H1 (cell line): Measurements from ENCODE around the gene FAM83C. TPM values are rescaled to one million over a fixed set of nuclear protein-coding genes. Genes with fewer than 3 reads are reported as not detected.

Source experiments
- CTCF ChIA-PET: fragments of 300-600 bp; sonication (Branson Sonifier 250); formaldehyde crosslinking; loops from one replicate; lab custom pipeline; 2021; ENCODE audit not compliant: partially characterized antibody; lab: Charles Lee
- POLR2A ChIA-PET: fragments of 300-600 bp; sonication (Branson Sonifier 250); formaldehyde crosslinking; loops from one replicate; lab custom pipeline; 2021; ENCODE audit warnings: inconsistent platforms; ENCODE audit not compliant: partially characterized antibody; lab: Charles Lee
- DNase-seq, 2 experiments: peaks; one replicate each; pipeline versions ENCODE4 v3.0.0 to v3.0.0-alpha.2; 2010 to 2022; ENCODE audit warnings: low spot score in 2 of 2, low read depth in 1 of 2, mixed read lengths in 1 of 2
- FAIRE-seq: peaks from 2 replicates; lab custom pipeline; 2011; peaks lifted over from hg19 to GRCh38; lab: Jason Lieb, UNC
- H2AFZ ChIP-seq: 2 replicates; pipeline ENCODE4 v1.8.1; 2012; ENCODE audit warnings: low read length, inconsistent platforms
- H2AK5ac ChIP-seq: 2 replicates; pipeline ENCODE4 v1.6.1; 2013; ENCODE audit warnings: low read depth, low read length
- H2BK120ac ChIP-seq: replicated peaks from 2 replicates; pipeline ENCODE3; 2013; ENCODE audit warnings: low read depth, low read length, inconsistent platforms
- H2BK12ac ChIP-seq: 2 replicates; pipeline ENCODE4 v1.6.1; 2013; ENCODE audit warnings: low read depth, low read length
- H2BK15ac ChIP-seq: 2 replicates; pipeline ENCODE4 v1.6.1; 2013; ENCODE audit warnings: low read length
- H2BK20ac ChIP-seq: 2 replicates; pipeline ENCODE4 v1.6.1; 2013; ENCODE audit warnings: low read length
- H2BK5ac ChIP-seq: 2 replicates; pipeline ENCODE4 v1.6.1; 2013; ENCODE audit warnings: low read depth, low read length
- H3K14ac ChIP-seq: 2 replicates; pipeline ENCODE4 v1.6.1; 2013; ENCODE audit warnings: inconsistent platforms; ENCODE audit not compliant: insufficient read length
- H3K18ac ChIP-seq: 2 replicates; pipeline ENCODE4 v1.6.1; 2013; ENCODE audit warnings: low read length; ENCODE audit errors: extremely low read depth
- H3K23ac ChIP-seq: 2 replicates; pipeline ENCODE4 v1.6.1; 2013; ENCODE audit warnings: inconsistent platforms; ENCODE audit not compliant: insufficient read length
- H3K23me2 ChIP-seq: 2 replicates; pipeline ENCODE4 v1.6.1; 2013; ENCODE audit warnings: low read depth, low read length
- H3K27ac ChIP-seq: 2 replicates; pipeline ENCODE4 v1.6.1; 2011; ENCODE audit warnings: low read depth, low read length, inconsistent platforms
- H3K27me3 ChIP-seq, 4 experiments: replicated peaks in 1 of 4; 1 replicate in 1 of 4; 2 replicates in 3 of 4; pipeline versions ENCODE4 v1.6.1 to v1.8.1; 2011 to 2013; ENCODE audit warnings: low read length in 3 of 4, mild to moderate bottlenecking in 3 of 4, inconsistent platforms in 2 of 4, mixed read lengths in 2 of 4, moderate library complexity in 1 of 4; ENCODE audit not compliant: control insufficient read depth in 3 of 4, insufficient read depth in 3 of 4; ENCODE audit errors: extremely low read depth in 1 of 4
- H3K36me3 ChIP-seq, 4 experiments: 2 replicates each; pipeline versions ENCODE4 v1.6.1 to v1.8.1; 2011 to 2013; ENCODE audit warnings: mild to moderate bottlenecking in 4 of 4, low read length in 3 of 4, moderate library complexity in 2 of 4, control low read depth in 1 of 4, inconsistent platforms in 1 of 4; ENCODE audit not compliant: insufficient read depth in 4 of 4, control insufficient read depth in 2 of 4
- H3K4ac ChIP-seq: replicated peaks from 2 replicates; pipeline ENCODE3; 2013; ENCODE audit warnings: low read length, low read depth, mixed read lengths, inconsistent platforms; ENCODE audit not compliant: insufficient read length
- H3K4me1 ChIP-seq, 4 experiments: replicated peaks in 1 of 4; 1 replicate in 1 of 4; 2 replicates in 3 of 4; pipeline versions ENCODE4 v1.6.1 to v1.8.1; 2011 to 2013; ENCODE audit warnings: low read length in 3 of 4, inconsistent platforms in 2 of 4, mixed read lengths in 1 of 4; ENCODE audit not compliant: insufficient read depth in 4 of 4, control insufficient read depth in 3 of 4
- H3K4me2 ChIP-seq, 2 experiments: 2 replicates each; pipeline versions ENCODE4 v1.6.1 to v1.8.1; 2011 to 2013; ENCODE audit warnings: low read depth in 2 of 2, low read length in 2 of 2, control low read depth in 1 of 2, inconsistent platforms in 1 of 2, mild to moderate bottlenecking in 1 of 2; ENCODE audit not compliant: insufficient read depth in 1 of 2
- H3K4me3 ChIP-seq, 4 experiments: fragments of 200-600, 300-600 bp in 1 of 4; sonication (generic), shearing (Covaris generic), sonication (Bioruptor Twin) in 1 of 4; 2 replicates each; pipeline versions ENCODE4 v1.5.1 to v1.8.1; 2011 to 2016; ENCODE audit warnings: low read length in 4 of 4, low read depth in 3 of 4, control low read depth in 2 of 4, inconsistent platforms in 2 of 4, mild to moderate bottlenecking in 2 of 4, mixed read lengths in 1 of 4, moderate library complexity in 1 of 4; ENCODE audit not compliant: insufficient read depth in 2 of 4; ENCODE audit errors: extremely low read depth in 1 of 4
- H3K56ac ChIP-seq: replicated peaks from 2 replicates; pipeline ENCODE3; 2013; ENCODE audit warnings: low read depth, mild to moderate bottlenecking, mixed read lengths, low read length, inconsistent platforms; ENCODE audit not compliant: insufficient read length
- H3K79me1 ChIP-seq: 2 replicates; pipeline ENCODE4 v1.6.1; 2013; ENCODE audit warnings: low read depth, low read length, control low read depth
- H3K79me2 ChIP-seq, 2 experiments: 2 replicates each; pipeline versions ENCODE4 v1.6.1 to v1.8.1; 2012 to 2013; ENCODE audit warnings: low read length in 2 of 2, mild to moderate bottlenecking in 2 of 2, inconsistent platforms in 1 of 2; ENCODE audit not compliant: insufficient read depth in 2 of 2, control insufficient read depth in 1 of 2
- H3K9ac ChIP-seq, 4 experiments: replicated peaks in 1 of 4; 1 replicate in 1 of 4; 2 replicates in 3 of 4; pipeline versions ENCODE4 v1.6.1 to v1.8.1; 2011 to 2013; ENCODE audit warnings: low read depth in 3 of 4, low read length in 3 of 4, control low read depth in 2 of 4, mild to moderate bottlenecking in 2 of 4, moderate library complexity in 2 of 4, inconsistent platforms in 1 of 4; ENCODE audit errors: extremely low read depth in 1 of 4
- H3K9me3 ChIP-seq, 2 experiments: 2 replicates each; pipeline versions ENCODE4 v1.6.1 to v1.8.1; 2012 to 2013; ENCODE audit warnings: mild to moderate bottlenecking in 2 of 2, moderate library complexity in 2 of 2, control low read depth in 1 of 2, inconsistent platforms in 1 of 2, low read depth in 1 of 2, low read length in 1 of 2, mixed read lengths in 1 of 2; ENCODE audit not compliant: insufficient read depth in 2 of 2
- H4K20me1 ChIP-seq, 2 experiments: replicated peaks in 1 of 2; 2 replicates each; pipeline versions ENCODE3 to v1.8.1; 2011 to 2013; ENCODE audit warnings: inconsistent platforms in 2 of 2, low read length in 2 of 2, mild to moderate bottlenecking in 1 of 2; ENCODE audit not compliant: insufficient read depth in 2 of 2, control insufficient read depth in 1 of 2
- H4K5ac ChIP-seq: 2 replicates; pipeline ENCODE4 v1.6.1; 2013; ENCODE audit warnings: low read length, low read depth, mixed read lengths, inconsistent platforms; ENCODE audit not compliant: insufficient read length
- H4K8ac ChIP-seq: 2 replicates; pipeline ENCODE4 v1.8.0; 2013; ENCODE audit warnings: mild to moderate bottlenecking, moderate library complexity, low read length, inconsistent platforms; ENCODE audit not compliant: insufficient read depth; ENCODE audit errors: extremely low read depth
- H4K91ac ChIP-seq: replicated peaks from 2 replicates; pipeline ENCODE3; 2013; ENCODE audit warnings: low read length, mixed read lengths, inconsistent platforms; ENCODE audit not compliant: insufficient read length
- CBX8 ChIP-seq: fragments of 300-800, 300-1000 bp; sonication (generic); IDR thresholded peaks from 2 replicates; pipeline ENCODE4 v1.7.1; 2016; ENCODE audit warnings: low read depth, low read length, borderline replicate concordance
- CHD1 ChIP-seq: IDR thresholded peaks from 2 replicates; pipeline ENCODE4 v1.6.1; 2012; ENCODE audit warnings: low read depth, low read length, improper control_type of control experiment
- CHD2 ChIP-seq: IDR thresholded peaks from 2 replicates; pipeline ENCODE4 v1.6.1; 2012; ENCODE audit warnings: low read length, improper control_type of control experiment
- KDM4A ChIP-seq: IDR thresholded peaks from one replicate; pipeline ENCODE4 v1.7.1; 2012; ENCODE audit warnings: low read depth, mild to moderate bottlenecking, moderate library complexity, low read length, inconsistent platforms; ENCODE audit not compliant: severe bottlenecking
- KDM5A ChIP-seq: fragments of 200-600 bp; IDR thresholded peaks from 2 replicates; pipeline ENCODE4 v1.7.1; 2012; ENCODE audit warnings: mild to moderate bottlenecking, low read length, inconsistent platforms, mixed read lengths
- PHF8 ChIP-seq: fragments of 200-600 bp; sonication (generic); conservative IDR thresholded peaks from 2 replicates; pipeline ENCODE4 v1.7.1; 2012; ENCODE audit warnings: low read depth, mild to moderate bottlenecking, inconsistent platforms, low read length, moderate library complexity
- RAD21 ChIP-seq, 2 experiments: IDR thresholded peaks in 1 of 2; conservative IDR thresholded peaks in 1 of 2; 2 replicates each; pipeline ENCODE4 v1.6.1; 2011; ENCODE audit warnings: low read depth in 2 of 2, low read length in 2 of 2, improper control_type of control experiment in 1 of 2, inconsistent platforms in 1 of 2, mild to moderate bottlenecking in 1 of 2, moderate library complexity in 1 of 2
- RFX5 ChIP-seq: IDR thresholded peaks from 2 replicates; pipeline ENCODE4 v1.6.1; 2011; ENCODE audit warnings: low read depth, low read length, improper control_type of control experiment, borderline replicate concordance
- SP1 ChIP-seq: IDR thresholded peaks from 2 replicates; pipeline ENCODE4 v1.6.1; 2011; ENCODE audit warnings: low read depth, low read length
- ZNF274 ChIP-seq: IDR thresholded peaks from 2 replicates; pipeline ENCODE4 v1.7.0; 2012; ENCODE audit warnings: low read length, borderline replicate concordance; ENCODE audit errors: extremely low read depth
- WGBS, 2 experiments: shearing (Covaris generic) in 1 of 2; methylation state at CpG; one replicate each; pipeline versions ENCODE4 v1.1.6 to v1.1.7; 2013 to 2015; ENCODE audit warnings: low lambda C conversion rate in 2 of 2, mixed read lengths in 2 of 2, inconsistent platforms in 1 of 2, low coverage in 1 of 2, missing lambda C conversion rate in 1 of 2; ENCODE audit not compliant: insufficient replicate concordance in 2 of 2, insufficient coverage in 1 of 2, insufficient read length in 1 of 2; ENCODE audit errors: extremely low coverage in 1 of 2, missing lambda C conversion rate in 1 of 2; 5-methylcytosine and 5-hydroxymethylcytosine counted together
- polyA plus RNA-seq, 7 experiments: library from polyadenylated mRNA; depleted of rRNA in 3 of 7; stranded (reverse) in 5 of 7; unstranded in 2 of 7; fragments of >200 nt in 5 of 7; fragments of 200-250 nt in 2 of 7; gene quantifications; 1 replicate in 5 of 7; 2 replicates in 1 of 7; 4 replicates in 1 of 7; pipeline versions ENCODE4 v1.2.1 to v1.2.3, GENCODE V29; 2011 to 2013; ENCODE audit warnings: missing spikeins in 2 of 7, mixed read lengths in 2 of 7
- total RNA-seq: library from RNA; stranded (reverse); fragmentation: NEBNext Ultra II Directional; extraction: Animal tissue kit (Norgen Biotek cat#: 25700); gene quantifications from 2 replicates; pipeline ENCODE4 v1.2.1, GENCODE V29; 2021
- TF ChIP-seq, protein P1 (sequence below): IDR thresholded peaks from 2 replicates; pipeline ENCODE4 v1.6.1; 2011; ENCODE audit warnings: low read depth, mild to moderate bottlenecking, low read length; ENCODE audit not compliant: insufficient read depth

The FAM83C gene
- total and polyA plus RNA-seq, 2 of the 8 experiments (the other 6 are each of a cell fraction or from before 2014, with no cell fraction given): not detected

- no peak overlapping the region for H4K5ac ChIP-seq
- no peak overlapping the region for H2BK20ac ChIP-seq
- H3K56ac ChIP-seq: no peak overlapping the region
- H4K8ac ChIP-seq: no peak overlapping the region
- no peak overlapping the region for H3K23ac ChIP-seq
- peak overlapping the region; percentile 92 to 94; a peak in 3 of 4 replicates for H3K4me2 ChIP-seq
- peaks cover 8% of the 10 kb centered on the region for H3K23me2 ChIP-seq
- no peak overlapping the region for H3K18ac ChIP-seq
- no peak overlapping the region for H2BK12ac ChIP-seq
- ChIA-PET POLR2A (interaction anchor here (1.6 kb wide), 1 partner anchor 13 kb away, joined by 3 read pairs; no protein-coding TSS in a partner anchor), CTCF (no interaction called here)
- H3K27me3 ChIP-seq: no peaks in the 10 kb centered on the region
- WGBS, 2 experiments: 87% methylated on average over 5 of the region's 5 CpGs; no CpG with 5 or more reads in 1 of the 2 experiments
- no peak for DNase-seq
- no peak overlapping the region for H2BK15ac ChIP-seq
- H3K4me3 ChIP-seq: no peak overlapping the region
- peaks cover 12% of the 10 kb centered on the region; the same call in 1 of the 2 replicates for H3K79me1 ChIP-seq
- H3K9me3 ChIP-seq: no peaks in the 10 kb centered on the region
- no peak overlapping the region for H3K9ac ChIP-seq
- no peak overlapping the region for H2AFZ ChIP-seq
- peak overlapping the region; percentile 29 for H4K91ac ChIP-seq
- H2AK5ac ChIP-seq: peak overlapping the region; percentile 5; the same call in 1 of the 2 replicates
- H4K20me1 ChIP-seq: peaks cover 1 to 2% of the 10 kb centered on the region in 2 experiments
- H3K4ac ChIP-seq: no peak overlapping the region
- TF ChIP-seq ZNF274: no peak
- TF ChIP-seq SP1: no peak
- no peak for TF ChIP-seq KDM4A
- no peak for TF ChIP-seq RFX5
- TF ChIP-seq KDM5A: no peak
- TF ChIP-seq PHF8: no peak
- no peak for TF ChIP-seq CHD2
- TF ChIP-seq RAD21 (IDR thresholded peaks at IDR 0.05 in 1 of 2, conservative IDR thresholded peaks at IDR 0.05 in 1 of 2; ENCODE audit: low read depth in 2 of 2, low read length in 2 of 2): no peak
- TF ChIP-seq CHD1: no peak
- no peak for TF ChIP-seq CBX8
- TF ChIP-seq, protein P1, sequence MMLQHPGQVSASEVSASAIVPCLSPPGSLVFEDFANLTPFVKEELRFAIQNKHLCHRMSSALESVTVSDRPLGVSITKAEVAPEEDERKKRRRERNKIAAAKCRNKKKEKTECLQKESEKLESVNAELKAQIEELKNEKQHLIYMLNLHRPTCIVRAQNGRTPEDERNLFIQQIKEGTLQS: no peak
- TF ChIP-seq, all 59 proteins: peak for 0
- H2BK120ac ChIP-seq: no peak overlapping the region
- peaks cover 5 to 10% (median 6%) of the 10 kb centered on the region in 4 experiments; a peak in 6 of 8 replicates for H3K36me3 ChIP-seq
- no peak overlapping the region for H3K14ac ChIP-seq
- FAIRE-seq: no peak
- peaks cover 9 to 29% of the 10 kb centered on the region in 2 experiments for H3K79me2 ChIP-seq
- H3K4me1 ChIP-seq: peaks cover 3 to 8% (median 5%) of the 10 kb centered on the region in 4 experiments; a peak in 6 of 7 replicates
- H2BK5ac ChIP-seq: no peak overlapping the region
- H3K27ac ChIP-seq: no peak overlapping the region
Measured at GRCh38 chr20:35285806-35286076, 6.5 kb downstream of the FAM83C start.
